Measurements from ENCODE around the gene STOML2. TPM values are rescaled to one million over a fixed set of nuclear protein-coding genes. Genes with fewer than 3 reads are reported as not detected.

STOML2 gene
- total and polyA plus RNA-seq, 2 donors (not counting 3 experiments of a cell fraction or from before 2014, with no cell fraction given) = 144 to 187 TPM

GRCh38 chr9:35091536-35091935, 11.4 kb downstream of the STOML2 start:
- Histone ChIP-seq H3K27ac (ENCODE audit: insufficient read depth, low read depth, low read length) (no peak overlapping the region), H3K4me2 (ENCODE audit: insufficient read depth, low read length) (no peak overlapping the region), H3K36me3 (ENCODE audit: control insufficient read depth in 2 of 2, extremely low read depth in 1 of 2, insufficient read depth in 2 of 2, low read length in 2 of 2) (peaks cover 2 to 25% of the 10 kb centered on the region in 2 experiments), H3K27me3 (ENCODE audit: control insufficient read depth in 2 of 2, insufficient read depth in 2 of 2, low read length in 2 of 2) (no peaks in the 10 kb centered on the region), H3K4me1 (ENCODE audit: control insufficient read depth, extremely low read depth, insufficient read depth, low read length) (peaks cover 2% of the 10 kb centered on the region), H3K4me3 (replicated peaks in 1 of 3; ENCODE audit: insufficient read depth in 1 of 3, low read depth in 1 of 3, low read length in 3 of 3) (no peak overlapping the region), H4K20me1 (replicated peaks; ENCODE audit: control insufficient read depth, extremely low read depth, insufficient read depth, low read length) (no peaks in the 10 kb centered on the region), H3K9me3 (replicated peaks; ENCODE audit: control insufficient read depth, insufficient read depth, low read length) (no peaks in the 10 kb centered on the region), H3K9ac (replicated peaks; ENCODE audit: extremely low read depth, insufficient read depth, low read length) (no peak overlapping the region), H2AFZ (ENCODE audit: low read depth, low read length) (no peak overlapping the region), H3K9me1 (replicated peaks; ENCODE audit: control insufficient read depth, extremely low read depth, insufficient read depth, low read length) (no peaks in the 10 kb centered on the region), H3K79me2 (ENCODE audit: control insufficient read depth, insufficient read depth, low read length) (no peaks in the 10 kb centered on the region)
- ChIA-PET POLR2A (interaction anchor here (1.4 kb wide), 1 partner anchor 12 kb away, joined by 3 read pairs; the partner anchor contains the start of gene STOML2), CTCF (interaction anchor here (1.2 to 2.4 kb wide), 3 partner anchors 41 to 192 kb away, joined by 3 to 12 read pairs (median 5); no protein-coding TSS in a partner anchor)
- TF ChIP-seq MAX (IDR thresholded peaks at IDR 0.05; ENCODE audit: insufficient read depth, insufficient read length) = no peak
- TF ChIP-seq FOS (IDR thresholded peaks at IDR 0.05; ENCODE audit: borderline replicate concordance, insufficient read depth, low read length) = no peak
- TF ChIP-seq POLR2AphosphoS5 (IDR thresholded peaks at IDR 0.05; ENCODE audit: insufficient read depth, low read depth, low read length) = no peak
- no peak for TF ChIP-seq MYC (IDR thresholded peaks at IDR 0.05; ENCODE audit: low read depth, low read length)
- TF ChIP-seq CTCF (IDR thresholded peaks at IDR 0.05; ENCODE audit: extremely low read depth in 1 of 2, insufficient read depth in 1 of 2, low read depth in 1 of 2, low read length in 2 of 2) = no peak
- TF ChIP-seq EZH2 (IDR thresholded peaks at IDR 0.05; ENCODE audit: borderline replicate concordance, low read depth, low read length, severe bottlenecking) = no peak
- TF ChIP-seq POLR2A (IDR thresholded peaks at IDR 0.05; ENCODE audit: low read depth, low read length) = no peak
- TF ChIP-seq JUN (IDR thresholded peaks at IDR 0.05; ENCODE audit: borderline replicate concordance, insufficient read depth, insufficient read length, low read depth) = no peak
- no peak for TF ChIP-seq GATA2 (IDR thresholded peaks at IDR 0.05; ENCODE audit: insufficient read depth, insufficient read length, low read depth, low read length)
- FAIRE-seq = no peak
- dilution Hi-C loops (cut with MboI; ENCODE audit: extremely low pct_ligation_motif_present, low sequenced_read_pairs) = no loop called here
- no TSS peak for BruUV-seq (replicated peaks)
- intact Hi-C loops (cut with micrococcal nuclease) = no loop called here
- DNase-seq (ENCODE audit: low read depth, low spot score) = no peak

Data from endothelial cell of umbilical vein (primary cell).